ENCODE data around the gene DPPA3. TPM values are rescaled to one million over a fixed set of nuclear protein-coding genes. Genes with fewer than 3 reads are reported as not detected.

The DPPA3 gene
- total RNA-seq (2021; ENCODE audit: unreplicated experiment) = not detected
- not detected for polyA plus RNA-seq (2012; ENCODE audit: insufficient read length)
- Bru-seq, nascent RNA = not detected
- not detected for BruChase-seq, experiment 1, labeled RNA remaining after a 2-hour chase
- not detected for BruChase-seq, experiment 2, labeled RNA remaining after a 6-hour chase
- long read RNA-seq = 0 reads

DNA sequence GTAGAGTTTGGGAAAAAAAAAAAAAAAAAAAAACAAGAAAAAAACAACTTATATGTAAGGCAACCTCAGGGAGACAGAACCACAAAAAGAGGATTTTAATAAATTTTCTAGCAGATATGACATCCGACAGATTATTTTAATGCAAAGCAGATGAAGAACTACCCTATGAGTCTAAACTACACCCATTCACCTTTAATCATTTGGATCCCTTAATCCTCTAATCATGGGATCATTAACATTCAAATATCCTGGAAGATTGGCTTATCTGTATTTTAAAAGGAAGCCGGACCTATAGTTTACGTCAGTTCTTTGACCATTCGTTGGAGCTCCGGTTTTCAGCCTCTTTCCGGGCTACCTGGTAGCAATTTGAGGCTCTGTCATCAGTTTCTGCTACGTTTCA is at the start of gene DPPA3:
DPPA3 (plus strand) TSS at position 301 of the 400 bp plus-strand sequence. CDS start 138 bp downstream, outside the sequence.
- no peaks in the 10 kb centered on the region for H3K9me3 ChIP-seq (ENCODE audit: control insufficient read depth, insufficient read depth, low read depth, low read length)
- no peaks in the 10 kb centered on the region for H3K27me3 ChIP-seq (ENCODE audit: control insufficient read depth, insufficient read depth, low read length)
- DNase-seq (ENCODE audit: low read depth, low spot score) (no peak), ATAC-seq (no peak)
- ChIA-PET POLR2A (no interaction called here), CTCF (no interaction called here)
- H3K27ac ChIP-seq (ENCODE audit: low read length) = no peak within 1 kb of the TSS
- in situ Hi-C loops (cut with HindIII; ENCODE audit: low pct_unique_long_range_greater_than_20kb, low sequenced_read_pairs) (no loop called here), intact Hi-C loops (cut with micrococcal nuclease; ENCODE audit: unreplicated experiment) (no loop called here)
- no peak within 1 kb of the TSS for H3K4me3 ChIP-seq (ENCODE audit: low read depth in 2 of 2, low read length in 2 of 2)
- no peaks in the 10 kb centered on the region for H3K4me1 ChIP-seq (ENCODE audit: control insufficient read depth, insufficient read depth, low read length)
- TF ChIP-seq, protein P1, sequence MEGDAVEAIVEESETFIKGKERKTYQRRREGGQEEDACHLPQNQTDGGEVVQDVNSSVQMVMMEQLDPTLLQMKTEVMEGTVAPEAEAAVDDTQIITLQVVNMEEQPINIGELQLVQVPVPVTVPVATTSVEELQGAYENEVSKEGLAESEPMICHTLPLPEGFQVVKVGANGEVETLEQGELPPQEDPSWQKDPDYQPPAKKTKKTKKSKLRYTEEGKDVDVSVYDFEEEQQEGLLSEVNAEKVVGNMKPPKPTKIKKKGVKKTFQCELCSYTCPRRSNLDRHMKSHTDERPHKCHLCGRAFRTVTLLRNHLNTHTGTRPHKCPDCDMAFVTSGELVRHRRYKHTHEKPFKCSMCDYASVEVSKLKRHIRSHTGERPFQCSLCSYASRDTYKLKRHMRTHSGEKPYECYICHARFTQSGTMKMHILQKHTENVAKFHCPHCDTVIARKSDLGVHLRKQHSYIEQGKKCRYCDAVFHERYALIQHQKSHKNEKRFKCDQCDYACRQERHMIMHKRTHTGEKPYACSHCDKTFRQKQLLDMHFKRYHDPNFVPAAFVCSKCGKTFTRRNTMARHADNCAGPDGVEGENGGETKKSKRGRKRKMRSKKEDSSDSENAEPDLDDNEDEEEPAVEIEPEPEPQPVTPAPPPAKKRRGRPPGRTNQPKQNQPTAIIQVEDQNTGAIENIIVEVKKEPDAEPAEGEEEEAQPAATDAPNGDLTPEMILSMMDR (IDR thresholded peaks at IDR 0.05) = no peak
- no peaks in the 10 kb centered on the region for H3K36me3 ChIP-seq (ENCODE audit: control insufficient read depth, insufficient read depth, low read length)
- BruUV-seq (replicated peaks) = no TSS peak

DNA sequence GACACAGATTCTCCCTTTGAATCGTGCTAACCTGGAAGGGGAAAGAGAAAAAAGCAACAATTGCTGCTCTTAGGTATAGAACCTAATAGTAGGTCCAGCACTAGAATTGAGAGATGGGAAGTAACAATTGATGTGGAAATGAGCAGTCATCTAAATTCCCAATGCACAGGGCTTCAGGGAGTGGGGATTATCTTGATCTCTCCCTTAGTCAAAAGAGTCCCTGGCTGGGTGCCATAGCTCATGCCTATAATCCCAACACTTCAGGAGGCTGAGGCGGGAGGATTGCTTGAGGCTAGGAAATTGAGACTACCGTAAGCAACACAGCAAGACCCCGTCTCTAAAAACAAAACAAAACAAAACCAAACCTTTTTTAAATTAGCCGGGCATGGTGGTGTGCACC is 49.5 kb upstream of the DPPA3 start:
- H3K27ac ChIP-seq (ENCODE audit: low read length) = no peak overlapping the region
- no peaks in the 10 kb centered on the region for H3K4me1 ChIP-seq (ENCODE audit: control insufficient read depth, insufficient read depth, low read length)
- POLR2A ChIA-PET = no interaction called here
- H3K36me3 ChIP-seq (ENCODE audit: control insufficient read depth, insufficient read depth, low read length) = no peaks in the 10 kb centered on the region
- intact Hi-C loops (cut with micrococcal nuclease; ENCODE audit: unreplicated experiment) (no loop called here), in situ Hi-C loops (cut with HindIII; ENCODE audit: low pct_unique_long_range_greater_than_20kb, low sequenced_read_pairs) (no loop called here)
- DNase-seq (ENCODE audit: low read depth, low spot score) (no peak), ATAC-seq (no peak)
- CTCF ChIA-PET = no interaction called here
- no TSS peak for BruUV-seq (replicated peaks)
- TF ChIP-seq POLR2AphosphoS5 (IDR thresholded peaks at IDR 0.05; ENCODE audit: low read depth, low read length) = no peak
- TF ChIP-seq, protein P2, sequence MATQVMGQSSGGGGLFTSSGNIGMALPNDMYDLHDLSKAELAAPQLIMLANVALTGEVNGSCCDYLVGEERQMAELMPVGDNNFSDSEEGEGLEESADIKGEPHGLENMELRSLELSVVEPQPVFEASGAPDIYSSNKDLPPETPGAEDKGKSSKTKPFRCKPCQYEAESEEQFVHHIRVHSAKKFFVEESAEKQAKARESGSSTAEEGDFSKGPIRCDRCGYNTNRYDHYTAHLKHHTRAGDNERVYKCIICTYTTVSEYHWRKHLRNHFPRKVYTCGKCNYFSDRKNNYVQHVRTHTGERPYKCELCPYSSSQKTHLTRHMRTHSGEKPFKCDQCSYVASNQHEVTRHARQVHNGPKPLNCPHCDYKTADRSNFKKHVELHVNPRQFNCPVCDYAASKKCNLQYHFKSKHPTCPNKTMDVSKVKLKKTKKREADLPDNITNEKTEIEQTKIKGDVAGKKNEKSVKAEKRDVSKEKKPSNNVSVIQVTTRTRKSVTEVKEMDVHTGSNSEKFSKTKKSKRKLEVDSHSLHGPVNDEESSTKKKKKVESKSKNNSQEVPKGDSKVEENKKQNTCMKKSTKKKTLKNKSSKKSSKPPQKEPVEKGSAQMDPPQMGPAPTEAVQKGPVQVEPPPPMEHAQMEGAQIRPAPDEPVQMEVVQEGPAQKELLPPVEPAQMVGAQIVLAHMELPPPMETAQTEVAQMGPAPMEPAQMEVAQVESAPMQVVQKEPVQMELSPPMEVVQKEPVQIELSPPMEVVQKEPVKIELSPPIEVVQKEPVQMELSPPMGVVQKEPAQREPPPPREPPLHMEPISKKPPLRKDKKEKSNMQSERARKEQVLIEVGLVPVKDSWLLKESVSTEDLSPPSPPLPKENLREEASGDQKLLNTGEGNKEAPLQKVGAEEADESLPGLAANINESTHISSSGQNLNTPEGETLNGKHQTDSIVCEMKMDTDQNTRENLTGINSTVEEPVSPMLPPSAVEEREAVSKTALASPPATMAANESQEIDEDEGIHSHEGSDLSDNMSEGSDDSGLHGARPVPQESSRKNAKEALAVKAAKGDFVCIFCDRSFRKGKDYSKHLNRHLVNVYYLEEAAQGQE (IDR thresholded peaks at IDR 0.05; ENCODE audit: insufficient read depth in 1 of 2, low read depth in 2 of 2, low read length in 1 of 2) = no peak
- TF ChIP-seq TCF7L2 (IDR thresholded peaks at IDR 0.05; ENCODE audit: low read depth, low read length) = no peak
- TF ChIP-seq, protein P1 (IDR thresholded peaks at IDR 0.05) = no peak
- TF ChIP-seq SIN3A (IDR thresholded peaks at IDR 0.05; ENCODE audit: borderline replicate concordance, insufficient read depth, low read depth, low read length) = no peak
- H3K9me3 ChIP-seq (ENCODE audit: control insufficient read depth, insufficient read depth, low read depth, low read length) = no peaks in the 10 kb centered on the region
- H3K27me3 ChIP-seq (ENCODE audit: control insufficient read depth, insufficient read depth, low read length) = no peaks in the 10 kb centered on the region
- no peak overlapping the region for H3K4me3 ChIP-seq (ENCODE audit: low read depth in 2 of 2, low read length in 2 of 2)

All from Panc1 (cell line).